Adrenal gland (tissue), 19 donors: ENCODE measurements around the gene SFTPB. TPM values are rescaled to one million over a fixed set of nuclear protein-coding genes. Genes with fewer than 3 reads are reported as not detected.

ENCODE experiments used
- DNase-seq, 7 donors: peaks; one replicate each; pipeline ENCODE4 v3.0.0-alpha.2; 2019 to 2020
- H3K27ac ChIP-seq, 5 donors: fragments of 200-600 bp; sonication (generic) in 4 of 5; 1 replicate in 3 of 5; 2 replicates in 2 of 5; pipeline versions ENCODE4 v1.5.1 to v1.8.0; 2016 to 2020; ENCODE audit warnings: mild to moderate bottlenecking in 1 of 5
- H3K27me3 ChIP-seq: fragments of 200-600 bp; 2 replicates; pipeline ENCODE4 v1.8.0; 2021
- H3K36me3 ChIP-seq, 2 donors: fragments of 200-600 bp; replicated peaks in 1 of 2; 1 replicate in 1 of 2; 2 replicates in 1 of 2; pipeline versions ENCODE4 v1.5.1 to v1.8.0; 2018 to 2022
- H3K4me1 ChIP-seq, 2 donors: fragments of 200-600 bp; replicated peaks in 1 of 2; 1 replicate in 1 of 2; 2 replicates in 1 of 2; pipeline versions ENCODE4 v1.5.1 to v1.8.0; 2018 to 2021
- H3K4me3 ChIP-seq, 4 donors: fragments of 200-600 bp; sonication (generic) in 3 of 4; one replicate each; pipeline ENCODE4 v1.5.1; 2016 to 2018
- H3K9me3 ChIP-seq, 3 donors: fragments of 200-600 bp; sonication (generic) in 1 of 3; replicated peaks in 1 of 3; 1 replicate in 2 of 3; 2 replicates in 1 of 3; pipeline versions ENCODE4 v1.5.1 to v1.8.0; 2016 to 2021
- CTCF ChIP-seq, 6 experiments: fragments of 450-650 bp in 4 of 6; fragments of 200-600 bp in 2 of 6; sonication (generic) in 1 of 6; IDR thresholded peaks; 1 replicate in 5 of 6; 2 replicates in 1 of 6; pipeline versions ENCODE4 v1.5.1 to v1.8.0; 2016 to 2021; ENCODE audit warnings: antibody characterized with exemption in 6 of 6, mild to moderate bottlenecking in 2 of 6, moderate library complexity in 1 of 6
- POLR2A ChIP-seq, 2 donors: fragments of 450-650 bp; IDR thresholded peaks; one replicate each; pipeline ENCODE4 v1.6.1; 2017; ENCODE audit warnings: antibody characterized with exemption in 2 of 2, mild to moderate bottlenecking in 2 of 2, moderate library complexity in 1 of 2
- WGBS, 4 donors: extraction: QIAGEN DNeasy Blood & Tissue Kit in 2 of 4; methylation state at CpG; one replicate each; pipeline versions ENCODE4 v1.1.5 to v1.1.7; 2013 to 2017; 5-methylcytosine and 5-hydroxymethylcytosine counted together
- intact Hi-C, 2 donors: fragments of 100-400 bp; cut with DNase I; formaldehyde crosslinking; loops; one replicate each; pipeline versions ENCODE4 v1.14.1 to v1.15.0; 2022 to 2023
- long read RNA-seq, 10 donors: library from polyadenylated mRNA in 3 of 10; unstranded in 2 of 10; stranded (forward) in 1 of 10; transcript quantifications; one replicate each; pipeline ENCODE4 v2.0.0 and lab custom pipeline, GENCODE V29; 2021 to 2026
- polyA plus RNA-seq, 3 donors: library from polyadenylated mRNA; stranded (reverse); fragments of 200-250 nt in 2 of 3; fragments of 350-450 nt in 1 of 3; fragmentation: Illumina TruSeq in 1 of 3; extraction: RNeasy Lipid Tissue Mini Kit (QIAGEN cat#74804) in 1 of 3; gene quantifications; one replicate each; pipeline ENCODE4 v1.2.3, GENCODE V29; 2013 to 2014
- total RNA-seq, 9 donors: library from RNA; depleted of rRNA in 4 of 9; stranded (reverse); fragments of >200 nt in 4 of 9; fragments of 120-200 nt in 1 of 9; fragmentation: NEBNext Ultra II Directional in 1 of 9; extraction: Animal tissue kit (Norgen Biotek cat#: 25700) in 1 of 9; gene quantifications; one replicate each; pipeline versions ENCODE4 v1.1.0 to v1.2.4, GENCODE V29; 2013 to 2023
- donor health status: healthy with polysubstance abuse.
- donor health status: Bipolar disorder and iron deficiency.
- donor health status: DM: yes; HTN: yes; CAD: no.
- donor health status: DM: no; HTN: no; CAD: no.
- donor health status: DM: no; HTN: no; CAD: no.
- donor health status: DM: yes; HTN: yes; CAD: no.

SFTPB gene
- total RNA-seq, result 10 to 100 TPM in 2 of 9 donors, 1 to 10 TPM in 1, under 1 TPM in 2, not detected in 4; 0.09 to 21.3 (median 1.4) TPM
- polyA plus RNA-seq, result 1 to 10 TPM in 1 of 3 donors, under 1 TPM in 1, not detected in 1; 0.04 to 5.5 TPM
- long read RNA-seq, donor 1, result 0 reads
- long read RNA-seq, donor 2, result 0 reads
- long read RNA-seq, donor 3, result 0 reads
- long read RNA-seq, donor 4, result 0 reads
- long read RNA-seq, donor 5, result 0 reads
- long read RNA-seq, donor 6, result 0 reads
- long read RNA-seq, donor 7, result 0 reads
- long read RNA-seq, donor 8, partial matches to known transcripts, result 0 of 1 reads
- long read RNA-seq, donor 8, other reads (novel, unspliced or antisense), result 0 of 1 reads
- long read RNA-seq, donor 9, result 0 reads
- long read RNA-seq, donor 10, result 0 reads

GRCh38 chr2:85668009-85668856 lies at the start of gene SFTPB:
Gene SFTPB (minus strand): TSS chr2:85668199. CDS start chr2:85668183, 16 bp downstream.
- Histone ChIP-seq H3K36me3 (no peaks in the 10 kb centered on the region), H3K27me3 (no peaks in the 10 kb centered on the region), H3K4me1 (no peaks in the 10 kb centered on the region), H3K9me3 (no peaks in the 10 kb centered on the region), H3K27ac (no peak within 1 kb of the TSS), H3K4me3 (no peak within 1 kb of the TSS)
- no peak for DNase-seq
- TF ChIP-seq POLR2A (IDR thresholded peaks at IDR 0.05), result no peak
- TF ChIP-seq CTCF (IDR thresholded peaks at IDR 0.05), result no peak
- WGBS, 4 donors, result 80 to 94% (median 84%) methylated on average over 1 to 5 of the region's 5 CpGs
- intact Hi-C loops, result no loop called here

GRCh38 chr2:85717308-85718008 lies 49.5 kb upstream of the SFTPB start:
- Histone ChIP-seq H3K27ac (no peak overlapping the region), H3K36me3 (no peaks in the 10 kb centered on the region), H3K4me3 (no peak overlapping the region), H3K27me3 (no peaks in the 10 kb centered on the region), H3K4me1 (peaks cover 0 to 9% of the 10 kb centered on the region in 2 donors), H3K9me3 (no peaks in the 10 kb centered on the region)
- TF ChIP-seq POLR2A (IDR thresholded peaks at IDR 0.05), result no peak
- TF ChIP-seq CTCF (IDR thresholded peaks at IDR 0.05), result no peak
- DNase-seq, result no peak
- WGBS, 4 donors, result 75 to 87% (median 79%) methylated on average over 15 of the region's 15 CpGs
- intact Hi-C loops, result no loop called here

- no peak overlapping the region for H3K4me3 ChIP-seq
- H3K36me3 ChIP-seq, result no peaks in the 10 kb centered on the region
- no peak overlapping the region for H3K27ac ChIP-seq
- H3K27me3 ChIP-seq, result no peaks in the 10 kb centered on the region
- no peak for DNase-seq
- H3K4me1 ChIP-seq, result peaks cover 2 to 13% of the 10 kb centered on the region in 2 donors
- TF ChIP-seq POLR2A (IDR thresholded peaks at IDR 0.05), result no peak
- no peak for TF ChIP-seq CTCF (IDR thresholded peaks at IDR 0.05)
- WGBS, 4 donors, result 75 to 84% (median 80%) methylated on average over 13 of the region's 13 CpGs
- intact Hi-C loops, result no loop called here
- H3K9me3 ChIP-seq, result no peaks in the 10 kb centered on the region
These were observed 48.4 kb upstream of the SFTPB start for GRCh38 chr2:85716346-85716914.
